ENCODE results near the gene PSMA5. TPM values are rescaled to one million over a fixed set of nuclear protein-coding genes. Genes with fewer than 3 reads are reported as not detected.

PSMA5 gene
- total and polyA plus RNA-seq, 2 of the 13 experiments (the other 11 are each of a cell fraction or from before 2014, with no cell fraction given): 140 to 169 TPM

DNA sequence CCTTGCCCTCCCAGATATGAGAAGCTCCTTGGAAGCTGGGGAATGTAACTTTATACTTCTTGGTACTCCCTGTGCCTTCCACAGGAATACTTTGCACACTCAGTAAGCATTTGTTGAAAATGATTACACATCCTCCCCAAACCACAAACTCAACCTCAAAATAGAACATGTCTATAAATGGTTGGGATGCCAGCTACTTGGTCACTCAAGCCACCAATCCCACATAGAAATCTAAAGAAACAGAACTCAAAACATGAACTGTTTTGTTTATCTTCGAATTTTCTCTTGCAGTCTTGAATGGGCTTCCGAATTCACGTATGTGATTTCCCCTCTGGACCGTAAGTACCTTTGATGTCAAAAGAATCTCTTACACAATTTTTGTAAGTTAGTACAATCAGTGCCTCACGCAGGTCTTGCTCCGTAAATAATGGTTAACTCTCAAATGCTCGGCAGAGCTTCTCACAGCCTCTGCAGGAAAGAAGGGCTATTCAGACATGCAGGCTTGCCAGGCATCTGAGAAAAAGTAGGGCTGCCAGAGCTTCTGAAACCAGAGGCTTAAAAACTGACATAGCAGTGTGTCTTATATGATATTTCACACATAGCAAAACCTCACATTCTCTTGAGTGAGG is 55.4 kb downstream of the PSMA5 start (continued):
- TF ChIP-seq KIAA2018 (CRISPR knock-in tag; IDR thresholded peaks at IDR 0.05; ENCODE audit: borderline replicate concordance) (no peak), TBP (CRISPR knock-in tag; IDR thresholded peaks at IDR 0.05) (no peak), ZNF33A (CRISPR knock-in tag; IDR thresholded peaks at IDR 0.05; ENCODE audit: borderline replicate concordance) (no peak), ZNF343 (CRISPR knock-in tag; IDR thresholded peaks at IDR 0.05) (no peak), ZNF331 (CRISPR knock-in tag; IDR thresholded peaks at IDR 0.05) (0 out of 2 replicates have a peak, but pooled peaks have one; percentile 16), HOXD1 (CRISPR knock-in tag; IDR thresholded peaks at IDR 0.05) (no peak), SYNCRIP (IDR thresholded peaks at IDR 0.05; ENCODE audit: insufficient read depth, low read depth, low read length) (no peak), ATRX (CRISPR knock-in tag; IDR thresholded peaks at IDR 0.05; ENCODE audit: borderline replicate concordance) (no peak), ZNF550 (CRISPR knock-in tag; IDR thresholded peaks at IDR 0.05; ENCODE audit: borderline replicate concordance) (no peak), KAT2B (IDR thresholded peaks at IDR 0.05; ENCODE audit: borderline replicate concordance, low read depth, low read length) (no peak), SMAD1 (CRISPR knock-in tag; IDR thresholded peaks at IDR 0.05; ENCODE audit: borderline replicate concordance, low read depth) (no peak), SIN3B (IDR thresholded peaks at IDR 0.05; ENCODE audit: low read length) (no peak)
- TF ChIP-seq, protein P1, sequence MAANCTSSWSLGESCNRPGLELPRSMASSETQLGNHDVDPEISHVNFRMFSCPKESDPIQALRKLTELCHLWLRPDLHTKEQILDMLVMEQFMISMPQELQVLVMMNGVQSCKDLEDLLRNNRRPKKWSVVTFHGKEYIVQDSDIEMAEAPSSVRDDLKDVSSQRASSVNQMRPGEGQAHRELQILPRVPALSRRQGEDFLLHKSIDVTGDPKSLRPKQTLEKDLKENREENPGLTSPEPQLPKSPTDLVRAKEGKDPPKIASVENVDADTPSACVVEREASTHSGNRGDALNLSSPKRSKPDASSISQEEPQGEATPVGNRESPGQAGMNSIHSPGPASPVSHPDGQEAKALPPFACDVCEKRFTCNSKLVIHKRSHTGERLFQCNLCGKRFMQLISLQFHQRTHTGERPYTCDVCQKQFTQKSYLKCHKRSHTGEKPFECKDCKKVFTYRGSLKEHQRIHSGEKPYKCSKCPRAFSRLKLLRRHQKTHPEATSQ (CRISPR knock-in tag; IDR thresholded peaks at IDR 0.05; ENCODE audit: borderline replicate concordance): peak; percentile 34; the same call in 1 of the 2 replicates
- TF ChIP-seq, protein P2, sequence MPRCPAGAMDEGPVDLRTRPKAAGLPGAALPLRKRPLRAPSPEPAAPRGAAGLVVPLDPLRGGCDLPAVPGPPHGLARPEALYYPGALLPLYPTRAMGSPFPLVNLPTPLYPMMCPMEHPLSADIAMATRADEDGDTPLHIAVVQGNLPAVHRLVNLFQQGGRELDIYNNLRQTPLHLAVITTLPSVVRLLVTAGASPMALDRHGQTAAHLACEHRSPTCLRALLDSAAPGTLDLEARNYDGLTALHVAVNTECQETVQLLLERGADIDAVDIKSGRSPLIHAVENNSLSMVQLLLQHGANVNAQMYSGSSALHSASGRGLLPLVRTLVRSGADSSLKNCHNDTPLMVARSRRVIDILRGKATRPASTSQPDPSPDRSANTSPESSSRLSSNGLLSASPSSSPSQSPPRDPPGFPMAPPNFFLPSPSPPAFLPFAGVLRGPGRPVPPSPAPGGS (CRISPR knock-in tag; IDR thresholded peaks at IDR 0.05): no peak
- TF ChIP-seq, protein P3, sequence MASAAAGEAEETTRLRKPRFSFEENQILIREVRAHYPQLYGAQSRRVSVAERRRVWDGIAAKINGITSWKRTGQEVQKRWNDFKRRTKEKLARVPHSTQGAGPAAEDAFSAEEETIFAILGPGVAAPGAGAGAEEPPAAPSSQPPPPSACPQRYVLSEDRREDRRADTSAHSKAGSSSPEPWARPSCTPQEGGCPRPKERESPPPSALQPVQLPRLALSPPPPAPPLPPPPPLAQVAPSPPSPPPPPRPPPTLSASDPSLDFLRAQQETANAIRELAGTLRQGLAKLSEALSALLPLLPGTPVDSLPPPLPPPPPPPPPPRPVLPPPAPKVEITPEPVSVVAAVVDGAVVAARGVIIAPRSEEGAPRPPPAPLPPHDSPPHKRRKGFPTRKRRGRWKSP (CRISPR knock-in tag; IDR thresholded peaks at IDR 0.05): peak; percentile 56; the same call in 1 of the 2 replicates
- TF ChIP-seq, protein P4, sequence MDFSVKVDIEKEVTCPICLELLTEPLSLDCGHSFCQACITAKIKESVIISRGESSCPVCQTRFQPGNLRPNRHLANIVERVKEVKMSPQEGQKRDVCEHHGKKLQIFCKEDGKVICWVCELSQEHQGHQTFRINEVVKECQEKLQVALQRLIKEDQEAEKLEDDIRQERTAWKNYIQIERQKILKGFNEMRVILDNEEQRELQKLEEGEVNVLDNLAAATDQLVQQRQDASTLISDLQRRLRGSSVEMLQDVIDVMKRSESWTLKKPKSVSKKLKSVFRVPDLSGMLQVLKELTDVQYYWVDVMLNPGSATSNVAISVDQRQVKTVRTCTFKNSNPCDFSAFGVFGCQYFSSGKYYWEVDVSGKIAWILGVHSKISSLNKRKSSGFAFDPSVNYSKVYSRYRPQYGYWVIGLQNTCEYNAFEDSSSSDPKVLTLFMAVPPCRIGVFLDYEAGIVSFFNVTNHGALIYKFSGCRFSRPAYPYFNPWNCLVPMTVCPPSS (IDR thresholded peaks at IDR 0.05): no peak
